Measurements from ENCODE around the gene C16orf96.

C16orf96 gene

GRCh38 chr16:4603624-4604170, 47.6 kb downstream of the C16orf96 start:
- no peak for DNase-seq

GRCh38 chr16:4604401-4604800, 48.3 kb downstream of the C16orf96 start:
- no peak for DNase-seq

DNA sequence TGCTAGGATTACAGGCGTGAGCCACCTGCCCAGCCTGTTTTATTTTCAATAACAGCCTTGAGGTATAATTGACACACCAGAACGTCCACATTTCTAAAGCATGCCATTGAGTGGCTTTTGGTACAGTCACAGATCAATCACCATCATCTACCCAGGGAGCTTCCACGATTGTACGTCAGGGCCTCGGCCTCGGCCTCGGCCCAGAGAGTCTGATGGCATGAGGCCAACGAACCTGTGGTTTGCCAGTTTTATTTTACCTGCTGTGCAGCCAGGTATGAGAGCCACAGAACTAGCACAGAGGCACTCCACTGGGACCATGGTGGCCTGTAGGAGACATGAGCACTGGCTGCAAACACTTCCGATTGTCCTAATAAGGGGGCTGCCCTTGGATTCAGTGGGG, 50.2 kb downstream of the C16orf96 start:
- DNase-seq, result no peak

- no peak for DNase-seq
Measured at GRCh38 chr16:4607841-4608703, 51.9 kb downstream of the C16orf96 start.

DNA sequence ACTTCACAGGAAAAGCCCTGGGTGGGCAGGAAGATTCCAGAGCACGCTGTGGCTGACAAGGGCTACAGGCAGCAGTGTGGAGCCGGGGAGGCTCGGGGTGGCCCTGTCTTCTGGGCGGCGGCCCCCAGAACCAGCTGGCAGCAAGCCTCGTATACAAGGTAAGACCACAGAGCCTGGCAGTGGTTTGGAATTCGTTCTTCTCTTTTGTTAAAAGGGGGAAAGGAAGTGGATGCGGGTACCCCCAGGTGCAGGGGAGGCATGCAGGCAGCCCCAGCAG, 52.5 kb downstream of the C16orf96 start:
- no peak for DNase-seq

DNA sequence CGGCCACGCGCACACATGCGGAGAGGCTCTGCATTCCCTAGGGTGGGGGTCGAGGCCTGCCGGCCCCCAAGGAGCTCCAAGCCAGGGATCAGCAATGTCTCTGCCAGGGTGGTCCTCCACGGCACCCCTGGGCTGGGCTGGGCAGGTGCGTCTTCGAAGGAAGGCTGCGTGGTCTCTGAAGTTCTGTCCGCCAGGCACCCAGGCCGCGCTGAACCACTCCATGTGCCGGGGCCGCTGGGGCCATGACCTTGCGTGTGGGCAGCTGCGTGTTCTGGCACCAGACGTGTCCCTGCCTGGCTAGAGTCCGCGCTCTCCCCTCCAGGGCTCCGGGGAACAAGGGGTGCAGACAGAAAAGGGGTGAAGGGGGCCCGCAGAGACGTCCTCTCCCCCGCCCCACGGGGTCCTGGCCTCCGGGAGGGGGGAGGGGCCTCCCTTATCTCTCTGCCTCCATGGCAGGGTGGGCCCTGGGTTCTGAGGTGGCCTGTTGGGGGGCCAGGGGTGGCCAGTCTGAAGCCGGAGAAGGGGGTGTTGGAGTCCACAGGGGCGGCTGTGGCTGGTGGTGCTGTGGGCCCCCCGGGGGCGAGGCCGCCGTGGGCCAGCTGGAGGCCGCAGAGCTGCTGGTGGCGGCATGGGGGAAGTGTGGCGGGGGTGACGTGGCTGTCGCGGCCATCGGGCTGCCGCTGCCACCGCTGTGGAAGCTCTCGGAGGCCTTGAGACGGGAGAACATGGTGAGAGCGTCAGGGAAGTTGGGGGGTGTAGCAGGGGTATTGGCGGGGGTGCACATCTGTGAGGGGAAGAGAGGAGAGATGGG, 53.3 kb downstream of the C16orf96 start:
- no peak for DNase-seq

- no peak for DNase-seq
Measured at GRCh38 chr16:4610011-4611005, 54.2 kb downstream of the C16orf96 start.

- DNase-seq, result no peak
Measured at GRCh38 chr16:4611337-4612021, 55.3 kb downstream of the C16orf96 start.

DNA sequence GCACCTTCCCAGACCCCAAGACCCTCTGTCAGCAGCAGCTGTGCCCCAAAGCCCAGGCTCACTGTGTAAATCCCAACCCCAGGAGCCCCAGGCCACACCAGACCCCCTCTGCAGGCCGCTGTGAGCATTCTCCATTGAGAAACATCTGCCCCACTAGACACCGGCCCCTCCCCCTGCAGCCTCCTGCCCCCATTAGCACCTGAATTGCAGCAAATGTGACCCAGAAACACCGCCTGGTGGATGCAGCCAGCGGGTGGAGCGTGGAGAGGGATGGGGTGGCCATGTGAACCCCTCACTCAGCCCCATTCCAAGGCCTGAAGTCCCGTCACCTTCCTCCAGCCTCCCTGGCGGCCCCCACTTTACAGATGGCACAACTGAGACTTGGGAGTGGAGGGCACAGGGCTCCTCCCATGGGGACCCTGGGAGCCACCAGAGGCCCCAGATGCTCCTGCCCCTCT, 56.4 kb downstream of the C16orf96 start:
- DNase-seq, result no peak

- DNase-seq, result no peak
Measured at GRCh38 chr16:4612977-4613635, 57.0 kb downstream of the C16orf96 start.

- DNase-seq, result peak; percentile 8
Measured at GRCh38 chr16:4613636-4614570, 57.8 kb downstream of the C16orf96 start.

GRCh38 chr16:4614571-4615383, 58.6 kb downstream of the C16orf96 start, which contains the start of gene UBALD1:
Gene UBALD1 (minus strand): TSS chr16:4614888. CDS start chr16:4614797, 91 bp downstream.
- DNase-seq, result peak; percentile 79

DNA sequence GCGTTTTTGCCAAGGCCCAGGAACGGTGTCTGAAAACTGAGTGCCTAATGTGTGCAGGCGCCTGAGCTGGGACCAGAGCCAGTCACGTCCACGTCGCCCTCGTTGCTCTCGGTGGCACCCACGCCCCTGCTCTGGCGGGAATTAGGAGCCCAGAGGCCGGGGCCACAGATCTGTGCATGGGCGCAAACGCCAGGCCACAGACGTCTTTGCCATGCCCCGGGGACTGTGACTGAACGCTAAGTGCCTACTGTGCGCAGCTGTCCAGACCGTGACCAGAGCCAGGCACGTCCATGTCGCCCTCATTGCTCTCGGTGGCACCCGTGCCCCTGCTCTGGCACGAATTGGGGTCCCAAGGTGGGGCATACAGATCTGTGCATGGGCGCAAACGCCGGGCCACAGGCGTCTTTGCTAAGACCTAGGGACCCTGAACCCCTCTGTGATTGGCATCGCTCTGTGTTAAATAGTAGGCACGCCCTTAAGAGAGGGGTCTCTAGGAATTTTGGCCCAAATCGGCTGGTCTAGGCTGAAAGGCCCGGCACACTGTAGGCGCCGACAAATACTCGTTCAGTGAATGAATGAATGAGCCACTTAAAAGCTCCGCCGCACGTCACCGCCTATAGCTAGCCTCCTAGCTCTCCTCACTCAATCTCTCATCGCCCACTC, 59.4 kb downstream of the C16orf96 start:
- no peak for DNase-seq

GRCh38 chr16:4616047-4616811, 60.1 kb downstream of the C16orf96 start:
- peak; percentile 100 for DNase-seq

DNA sequence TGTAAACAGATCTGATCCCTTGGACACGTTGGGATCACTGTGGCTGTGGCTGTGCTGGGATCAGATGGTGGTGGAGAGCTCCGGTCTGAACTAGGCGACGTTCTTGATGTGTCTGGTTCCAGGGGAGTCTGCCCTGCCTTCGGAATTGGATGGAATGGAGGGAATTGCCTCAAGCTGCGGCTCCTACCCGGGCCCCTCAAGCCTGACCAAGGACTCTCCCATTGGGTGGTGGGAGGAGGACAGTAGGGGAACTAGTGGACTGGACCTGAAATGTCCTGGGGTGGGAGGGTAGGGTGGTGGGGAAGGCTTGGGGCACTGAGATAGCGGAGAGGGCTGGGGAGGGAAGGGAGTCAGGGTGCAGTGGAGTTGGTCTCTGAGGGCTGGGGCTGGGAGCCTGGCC, 61.7 kb downstream of the C16orf96 start:
- no peak for DNase-seq

GRCh38 chr16:4618645-4619418, 62.7 kb downstream of the C16orf96 start:
- no peak for DNase-seq

DNA sequence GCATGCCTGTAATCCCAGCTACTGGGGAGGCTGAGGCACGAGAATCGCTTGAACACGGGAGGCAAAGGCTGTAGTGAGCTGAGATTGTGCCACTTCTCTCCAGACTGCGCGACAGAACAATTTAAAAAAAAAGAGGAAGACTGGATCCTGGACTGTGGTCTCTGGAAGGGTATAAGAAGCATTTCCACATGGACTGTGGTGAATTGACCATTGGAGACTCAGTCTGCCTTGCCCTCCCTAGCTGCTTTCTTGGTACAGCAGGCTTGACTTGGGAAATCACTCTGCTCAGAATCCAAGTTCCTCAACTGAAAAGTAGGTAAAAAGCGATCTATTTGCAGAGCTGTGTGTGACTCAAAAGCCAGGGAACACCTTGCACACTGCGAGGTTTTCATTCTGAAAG, 67.5 kb downstream of the C16orf96 start:
- DNase-seq, result no peak
